A549 treated with ZK216348 at 1 μM for 4 hours (cell line): Measurements from ENCODE around the gene PPHLN1. TPM values are rescaled to one million over a fixed set of nuclear protein-coding genes. Genes with fewer than 3 reads are reported as not detected.

Experiments used
- total RNA-seq: library from RNA; stranded (reverse); fragments of 200-300 nt; extraction: Qiagen RNA extraction; gene quantifications from 5 replicates; pipeline ENCODE4 v1.2.3, GENCODE V29; 2022; ENCODE audit warnings: low read depth

The PPHLN1 gene
- 52.3 to 85.8 TPM (median 52.8 TPM) in 5 replicates for total RNA-seq

GRCh38 chr12:42325653-42326474, at the start of gene PPHLN1, which contains the start of gene ZCRB1:
PPHLN1 (plus strand) TSS chr12:42326167; CDS start chr12:42335903, 9,736 bp downstream.
ZCRB1 (minus strand) TSS chr12:42326094; CDS start chr12:42324102, 1,992 bp downstream.

Other genes with a start within 250 kb of the PPHLN1 start
- gene GXYLT1, start 181.3 kb upstream of the PPHLN1 start, total RNA-seq = 7.2 to 16.9 TPM (median 14.7 TPM) in 5 replicates
- 21.3 to 33.3 TPM (median 24.2 TPM) in 5 replicates for gene YAF2, start 87.9 kb upstream of the PPHLN1 start, total RNA-seq
- 54.7 to 79.0 TPM (median 59.2 TPM) in 5 replicates for gene ZCRB1, start 73 bp upstream of the PPHLN1 start, total RNA-seq